HG03139 (cell line): Measurements from ENCODE around the gene INPP5K.
A peak's percentile ranks its signal among the peaks of the same experiment; 100 is the strongest.

Experiments used
- ATAC-seq: cut with Tn5 transposase; IDR thresholded peaks from one replicate; pipeline ENCODE4 v1.9.1; 2021; ENCODE audit not compliant: unreplicated experiment

Gene INPP5K

GRCh38 chr17:1486802-1487695, 29.4 kb downstream of the INPP5K start:
- ATAC-seq = no peak

DNA sequence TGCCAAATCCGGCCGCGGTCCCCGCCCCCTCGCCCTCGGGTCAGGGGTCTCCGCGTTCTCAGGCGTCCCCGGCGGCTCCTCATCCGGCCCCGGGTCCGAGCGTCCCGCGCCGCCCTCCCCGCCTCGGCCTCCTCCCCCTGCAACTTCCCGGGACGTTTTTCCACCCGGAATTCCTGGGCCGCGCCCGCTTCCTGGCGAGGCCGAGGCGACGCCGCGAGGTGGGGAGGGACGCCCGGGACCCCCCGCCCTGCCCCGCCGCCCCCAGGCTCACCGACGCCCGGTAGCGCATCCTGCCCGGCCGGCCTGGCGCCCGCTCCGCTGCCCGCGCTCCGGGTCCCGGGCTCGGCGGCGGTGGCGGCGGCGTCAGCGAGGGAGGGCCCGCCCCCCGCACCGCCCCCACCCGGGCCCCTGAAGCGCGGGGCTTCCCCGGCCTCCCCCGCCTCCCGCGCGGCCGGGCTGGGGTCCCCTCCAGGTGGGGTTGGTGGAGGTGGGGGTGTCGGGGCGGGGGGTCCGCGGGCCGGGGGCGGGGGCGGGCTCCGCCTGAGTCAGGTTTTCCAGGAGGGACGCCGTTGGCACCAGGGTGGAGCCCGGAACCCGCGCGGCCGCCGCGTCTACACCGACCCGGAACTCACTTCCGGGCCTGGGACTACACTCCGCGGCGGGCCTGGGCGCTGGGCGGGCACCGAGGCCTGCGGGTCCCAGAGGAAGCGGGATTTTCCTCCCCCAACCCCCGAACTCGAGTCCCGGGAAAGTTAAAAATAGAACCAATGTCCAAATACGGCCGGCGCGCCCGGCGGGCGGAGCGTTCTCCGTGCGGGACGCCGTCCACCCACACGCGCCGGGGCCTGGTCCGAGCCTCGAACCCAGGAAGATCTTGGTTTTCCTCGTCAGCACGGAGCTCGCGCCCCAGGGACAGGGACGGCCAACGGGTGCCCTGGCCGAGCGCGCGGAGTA, 30.7 kb downstream of the INPP5K start:
- ATAC-seq = no peak

- ATAC-seq = peak; percentile 34
These were observed 31.6 kb downstream of the INPP5K start for GRCh38 chr17:1484676-1485422.

DNA sequence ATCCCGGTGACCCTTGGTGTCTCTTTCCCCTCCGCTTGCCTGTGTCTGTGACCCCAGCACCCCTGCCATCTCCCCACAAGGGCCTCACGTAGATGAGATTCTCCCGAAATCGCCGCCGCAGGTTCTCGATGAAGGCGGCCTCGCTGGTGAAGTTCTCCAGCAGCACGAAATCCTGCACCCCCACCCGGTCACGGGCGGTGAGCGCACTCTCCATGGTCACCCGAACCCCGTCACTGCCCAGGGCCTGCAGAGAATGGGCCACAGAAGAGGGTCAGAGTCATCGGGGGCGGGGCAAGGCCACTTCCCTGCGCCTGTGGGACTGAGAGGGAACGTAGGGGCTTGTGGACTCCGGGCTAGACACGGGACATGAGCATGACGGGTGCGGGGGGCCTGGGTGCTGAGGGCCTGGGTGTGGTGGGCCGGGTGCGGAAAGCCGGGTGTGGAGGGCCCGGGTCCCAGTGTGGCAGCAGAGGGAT, 32.3 kb downstream of the INPP5K start:
- ATAC-seq = no peak

GRCh38 chr17:1482680-1483079, 33.7 kb downstream of the INPP5K start:
- no peak for ATAC-seq

- no peak for ATAC-seq
These were observed 34.7 kb downstream of the INPP5K start for GRCh38 chr17:1481736-1482135.

DNA sequence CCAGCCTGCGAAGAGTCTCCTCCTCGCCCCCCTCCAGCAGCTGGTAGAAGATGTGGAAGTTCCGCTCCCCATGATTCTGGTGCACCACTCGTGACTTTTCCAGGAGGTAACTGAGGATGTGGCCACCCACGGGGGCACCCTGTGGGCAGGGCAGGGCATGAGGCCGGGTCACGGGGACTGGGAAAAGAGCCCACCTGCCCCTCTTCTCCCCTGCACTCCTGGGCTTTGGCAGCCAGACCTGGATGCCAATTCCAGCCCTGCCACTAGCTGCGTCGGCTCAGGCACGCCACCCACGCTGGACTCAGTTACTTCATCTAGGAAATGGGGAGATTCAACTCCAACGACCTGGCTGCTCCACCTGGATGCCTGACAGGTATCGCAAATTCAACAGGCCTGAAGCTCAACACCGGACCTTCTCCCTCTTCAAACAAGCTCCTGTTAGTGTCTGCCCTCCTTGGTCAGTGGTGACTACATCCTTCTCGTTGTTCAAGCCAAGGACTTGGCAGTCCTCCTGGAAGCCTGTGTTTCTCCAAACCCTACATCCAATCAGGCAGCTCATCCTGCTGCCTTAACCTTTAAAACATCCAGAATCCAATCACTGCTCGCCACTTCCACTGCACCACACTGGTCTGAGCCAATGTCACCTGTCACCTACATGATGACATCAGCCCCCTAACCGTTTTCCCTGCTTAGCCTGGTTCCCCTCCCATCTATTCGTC, 35.5 kb downstream of the INPP5K start:
- ATAC-seq = no peak

DNA sequence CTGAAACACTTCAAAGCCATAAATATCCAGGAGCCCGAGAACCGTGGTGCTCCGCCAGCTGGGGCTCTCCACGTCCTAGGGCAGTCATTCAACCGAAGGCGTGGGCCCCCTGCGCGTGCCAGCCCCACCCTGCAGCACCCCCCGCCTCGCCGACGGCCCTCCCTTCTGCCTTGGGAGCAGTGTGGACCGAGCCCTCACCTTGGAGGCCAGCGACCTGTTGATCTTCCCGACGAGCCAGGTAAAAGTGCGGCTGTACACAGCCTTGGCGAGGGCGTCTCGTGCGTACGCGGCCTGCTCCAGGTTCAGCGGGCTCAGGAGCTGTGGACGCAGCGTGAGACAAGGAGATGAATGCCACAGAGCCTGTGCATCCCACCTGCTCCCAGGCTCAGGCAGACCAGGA, 38.0 kb downstream of the INPP5K start:
- no peak for ATAC-seq

DNA sequence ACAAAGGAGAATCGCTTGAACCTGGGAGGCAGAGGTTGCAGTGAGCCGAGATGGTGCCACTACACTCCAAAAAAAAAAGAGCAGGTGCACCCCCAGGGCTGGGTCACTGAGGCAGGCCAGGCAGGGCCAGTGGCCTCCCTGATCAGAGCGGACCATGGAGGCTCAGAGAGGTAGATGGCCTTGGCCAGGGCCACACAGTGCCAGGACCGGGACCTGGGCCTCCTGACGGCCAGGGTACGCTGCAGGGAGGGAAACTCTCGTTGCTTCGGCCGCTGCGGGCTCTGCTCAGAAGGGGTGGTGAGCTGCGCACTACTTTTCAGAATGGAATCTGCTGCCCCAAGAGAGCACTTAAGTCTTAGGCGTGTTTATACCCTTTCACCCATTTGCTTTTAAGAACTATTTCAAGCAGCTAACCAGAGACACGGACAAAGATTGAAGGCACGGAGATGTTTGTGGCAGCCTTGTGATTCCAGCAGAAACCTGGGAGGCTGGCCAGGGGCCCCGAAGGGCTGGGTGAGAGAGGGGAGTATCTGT, 41.0 kb downstream of the INPP5K start:
- no peak for ATAC-seq

- ATAC-seq = no peak
These were observed 41.8 kb downstream of the INPP5K start for GRCh38 chr17:1474402-1475189.

GRCh38 chr17:1473841-1474240, 42.6 kb downstream of the INPP5K start:
- ATAC-seq = no peak

DNA sequence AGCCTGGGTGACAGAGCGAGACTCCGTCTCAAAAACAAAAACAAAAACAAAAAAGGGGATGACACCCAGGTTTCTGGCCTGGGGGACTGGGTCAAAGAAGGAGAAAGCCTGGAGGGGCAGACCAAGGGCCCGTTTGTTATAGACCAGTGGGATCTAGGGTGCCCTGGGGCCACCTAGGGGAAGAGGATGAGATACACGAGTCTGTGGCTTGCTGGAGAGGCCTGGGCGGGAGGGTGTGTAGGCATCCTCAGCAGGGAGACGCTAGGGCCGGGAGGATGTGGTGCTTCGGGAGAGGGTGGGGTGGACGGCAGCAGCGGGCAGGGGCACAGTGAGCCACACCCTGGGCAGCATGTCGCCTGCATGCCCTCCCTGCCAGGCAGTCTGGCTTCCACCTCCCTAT, 43.2 kb downstream of the INPP5K start:
- ATAC-seq = no peak

GRCh38 chr17:1471911-1472821, 44.2 kb downstream of the INPP5K start:
- ATAC-seq = no peak

DNA sequence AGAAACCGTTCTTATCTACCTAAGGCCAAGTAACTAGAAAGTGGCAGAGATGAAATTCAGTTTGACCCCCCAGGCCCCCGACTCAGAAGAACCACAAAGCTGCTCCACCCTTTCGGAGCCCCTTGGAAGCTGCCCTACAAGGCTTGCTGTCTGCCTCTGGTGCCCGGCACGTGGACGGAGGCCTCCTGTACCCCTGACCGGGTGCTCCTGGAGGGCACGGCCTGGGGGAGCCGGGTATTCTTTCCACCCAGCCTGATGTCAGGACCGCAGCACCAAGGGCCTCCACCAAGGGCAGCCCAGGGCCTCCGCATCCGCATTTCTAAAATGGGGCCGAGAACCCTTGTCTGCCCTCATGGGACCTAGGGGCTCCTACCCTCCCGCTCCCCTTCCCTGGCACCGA, 44.9 kb downstream of the INPP5K start:
- no peak for ATAC-seq

- no peak for ATAC-seq
These were observed 45.5 kb downstream of the INPP5K start for GRCh38 chr17:1470755-1471462.

GRCh38 chr17:1470071-1470754, 46.2 kb downstream of the INPP5K start:
- no peak for ATAC-seq

DNA sequence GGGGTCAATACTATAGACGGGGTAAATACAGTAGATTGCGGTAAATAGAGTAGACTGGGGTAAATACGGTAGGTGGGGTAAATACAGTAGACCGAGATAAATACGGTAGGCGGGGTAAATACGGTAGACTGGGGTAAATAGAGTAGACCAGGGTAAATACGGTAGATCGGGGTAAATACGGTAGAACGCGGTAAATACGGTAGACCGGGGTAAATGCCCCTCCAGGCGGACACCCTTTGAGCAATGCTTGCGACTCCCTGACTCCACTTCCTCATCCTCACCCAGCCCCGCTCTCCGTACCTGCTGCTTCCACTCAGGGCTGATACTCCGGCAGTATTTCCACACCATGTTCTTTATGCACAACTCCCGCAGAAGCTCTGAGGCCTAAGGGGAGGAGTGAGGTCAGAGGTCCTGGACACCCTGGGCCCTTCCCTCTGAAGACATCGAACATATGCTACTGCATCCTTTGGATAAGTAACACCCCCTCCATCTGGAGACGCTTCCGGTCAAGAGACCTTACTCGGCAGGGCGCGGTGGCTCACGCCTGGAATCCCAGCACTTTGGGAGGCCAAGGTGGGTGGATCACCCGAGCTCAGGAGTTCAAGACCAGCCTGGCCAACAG, 47.1 kb downstream of the INPP5K start:
- ATAC-seq = no peak
